Measurements from ENCODE around the gene DHX34.
"Not testable (repeated sequence)": the region's sequence is repeated elsewhere in the genome, so short reads cannot be mapped to it uniquely, and the experiment has no call there.

Gene DHX34, protein sequence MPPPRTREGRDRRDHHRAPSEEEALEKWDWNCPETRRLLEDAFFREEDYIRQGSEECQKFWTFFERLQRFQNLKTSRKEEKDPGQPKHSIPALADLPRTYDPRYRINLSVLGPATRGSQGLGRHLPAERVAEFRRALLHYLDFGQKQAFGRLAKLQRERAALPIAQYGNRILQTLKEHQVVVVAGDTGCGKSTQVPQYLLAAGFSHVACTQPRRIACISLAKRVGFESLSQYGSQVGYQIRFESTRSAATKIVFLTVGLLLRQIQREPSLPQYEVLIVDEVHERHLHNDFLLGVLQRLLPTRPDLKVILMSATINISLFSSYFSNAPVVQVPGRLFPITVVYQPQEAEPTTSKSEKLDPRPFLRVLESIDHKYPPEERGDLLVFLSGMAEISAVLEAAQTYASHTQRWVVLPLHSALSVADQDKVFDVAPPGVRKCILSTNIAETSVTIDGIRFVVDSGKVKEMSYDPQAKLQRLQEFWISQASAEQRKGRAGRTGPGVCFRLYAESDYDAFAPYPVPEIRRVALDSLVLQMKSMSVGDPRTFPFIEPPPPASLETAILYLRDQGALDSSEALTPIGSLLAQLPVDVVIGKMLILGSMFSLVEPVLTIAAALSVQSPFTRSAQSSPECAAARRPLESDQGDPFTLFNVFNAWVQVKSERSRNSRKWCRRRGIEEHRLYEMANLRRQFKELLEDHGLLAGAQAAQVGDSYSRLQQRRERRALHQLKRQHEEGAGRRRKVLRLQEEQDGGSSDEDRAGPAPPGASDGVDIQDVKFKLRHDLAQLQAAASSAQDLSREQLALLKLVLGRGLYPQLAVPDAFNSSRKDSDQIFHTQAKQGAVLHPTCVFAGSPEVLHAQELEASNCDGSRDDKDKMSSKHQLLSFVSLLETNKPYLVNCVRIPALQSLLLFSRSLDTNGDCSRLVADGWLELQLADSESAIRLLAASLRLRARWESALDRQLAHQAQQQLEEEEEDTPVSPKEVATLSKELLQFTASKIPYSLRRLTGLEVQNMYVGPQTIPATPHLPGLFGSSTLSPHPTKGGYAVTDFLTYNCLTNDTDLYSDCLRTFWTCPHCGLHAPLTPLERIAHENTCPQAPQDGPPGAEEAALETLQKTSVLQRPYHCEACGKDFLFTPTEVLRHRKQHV

DNA sequence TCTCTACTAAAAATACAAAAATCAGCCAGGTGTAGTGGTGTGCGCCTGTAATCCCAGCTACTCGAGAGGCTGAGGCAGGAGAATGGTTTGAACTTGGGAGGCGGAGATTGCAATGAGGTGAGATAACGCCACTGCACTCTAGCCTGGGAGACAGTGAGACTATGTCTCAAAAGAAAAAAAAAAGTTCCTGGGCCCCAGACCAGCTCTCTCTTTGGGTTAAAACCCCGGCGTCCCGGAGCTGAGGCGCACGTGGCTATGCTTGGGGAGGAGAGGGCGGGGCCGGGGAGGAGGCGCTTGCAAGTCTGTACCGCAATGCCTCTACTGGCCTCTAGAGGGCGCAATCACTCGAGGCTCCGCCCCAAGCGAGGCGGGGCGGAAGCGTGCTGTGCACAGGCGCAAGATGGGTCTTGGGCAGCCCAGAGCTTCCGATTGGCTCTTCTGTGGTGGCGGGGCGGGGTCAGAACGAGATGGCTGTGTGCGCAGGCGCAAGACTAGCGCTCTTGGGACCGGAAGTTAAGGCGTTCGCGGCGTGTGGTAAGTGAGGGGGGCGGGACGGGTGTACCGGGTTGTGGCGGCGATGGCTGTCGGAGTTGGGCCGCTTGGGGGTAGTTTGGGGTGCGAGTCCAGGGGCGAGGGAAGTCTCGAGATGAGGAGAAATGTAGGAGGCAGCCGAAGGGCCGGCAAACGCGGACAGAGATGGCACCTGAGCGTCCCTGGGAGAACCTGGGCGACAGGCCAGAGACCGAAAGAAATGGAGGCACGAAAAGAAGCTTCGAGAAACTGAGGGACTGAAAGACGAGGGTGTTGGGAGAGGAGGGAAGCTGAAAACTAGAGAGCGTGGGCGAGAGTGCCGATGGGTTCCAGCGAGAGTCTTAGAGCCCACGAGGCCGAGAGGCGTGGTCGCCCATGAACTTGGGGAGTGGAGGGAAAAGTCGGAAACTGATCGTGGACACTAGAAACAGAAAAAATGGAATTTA is at the start of gene DHX34:
DHX34 (plus strand) TSS at position 497 of the 977 bp plus-strand sequence. CDS start 3,716 bp downstream, outside the sequence.
- DNase-seq = peak; percentile 100

DNA sequence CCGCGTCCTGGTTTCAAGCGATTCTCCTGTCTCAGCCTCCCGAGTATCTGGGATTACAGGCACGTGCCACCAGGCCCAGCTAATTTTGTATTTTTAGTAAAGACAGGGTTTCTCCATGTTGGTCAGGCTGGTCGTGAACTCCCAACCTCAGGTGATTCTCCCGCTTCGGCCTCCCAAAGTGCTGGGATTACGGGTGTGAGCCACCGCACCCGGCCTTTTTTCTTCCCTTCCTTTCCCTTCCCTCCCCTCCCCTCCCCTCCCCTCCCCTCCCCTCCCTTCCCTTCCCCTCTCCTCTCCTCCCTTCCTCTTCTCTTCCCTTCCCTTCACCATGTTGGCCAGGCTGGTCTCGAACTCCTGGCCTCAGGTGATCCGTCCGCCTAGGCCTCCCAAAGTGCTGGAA is 48.2 kb upstream of the DHX34 start:
- DNase-seq = not testable (repeated sequence)

DNA sequence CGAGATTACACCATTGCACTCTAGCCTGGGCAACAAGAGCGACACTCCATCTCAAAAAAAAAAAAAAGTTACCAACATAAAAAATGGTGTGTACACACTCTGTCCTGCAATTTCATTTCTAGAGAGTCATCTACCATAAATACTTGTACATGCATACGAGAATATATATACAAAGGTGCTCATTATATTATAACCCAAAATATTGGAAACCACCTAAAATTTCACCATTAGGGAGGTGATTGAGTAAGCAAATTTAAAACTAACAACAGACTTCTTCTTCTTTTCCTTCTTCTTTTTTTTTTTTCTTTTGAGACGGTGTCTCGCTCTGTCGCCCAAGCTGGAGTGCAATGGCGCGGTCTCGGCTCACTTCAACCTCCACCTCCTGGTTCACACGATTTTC is 46.9 kb upstream of the DHX34 start:
- no peak for DNase-seq

DNA sequence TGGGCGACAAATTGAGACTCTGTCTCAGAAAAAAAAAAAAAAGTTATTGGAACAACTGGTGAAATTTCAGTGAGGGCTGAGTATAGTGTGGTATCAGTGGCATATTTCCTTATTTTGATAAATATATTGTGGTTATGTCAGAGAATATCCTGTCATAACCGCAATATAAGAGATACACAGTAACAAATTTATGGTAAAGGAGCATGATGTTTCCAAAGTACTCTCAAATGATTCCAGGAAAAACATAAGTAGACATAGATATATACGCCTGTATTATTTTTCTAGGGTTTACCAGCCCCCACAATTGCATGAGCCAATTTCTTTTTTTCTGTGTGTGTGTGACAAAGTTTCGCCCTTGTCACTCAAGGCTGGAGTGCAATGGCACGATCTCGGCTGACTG is 45.1 kb upstream of the DHX34 start:
- DNase-seq = no peak

DNA sequence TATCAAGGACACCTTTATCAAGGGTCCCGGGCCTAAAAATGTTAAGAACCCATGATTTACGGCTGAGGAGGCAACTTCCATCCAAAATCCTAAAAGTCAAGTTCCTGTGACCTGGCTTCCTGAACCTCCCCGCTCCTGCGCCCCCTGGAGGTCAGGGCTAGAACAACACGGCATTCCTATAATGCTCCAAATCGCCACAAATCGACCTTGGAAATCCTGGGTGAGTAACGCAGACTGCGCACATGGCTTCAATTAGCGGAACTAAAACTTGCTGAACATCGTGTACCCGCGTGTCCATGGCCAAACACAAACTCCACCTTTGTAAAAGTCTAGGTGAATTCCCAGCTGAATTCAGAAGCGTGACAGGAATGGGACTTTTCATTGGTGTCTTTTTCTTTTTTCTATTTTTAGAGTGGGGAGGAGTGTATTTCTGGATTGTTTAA is 43.8 kb upstream of the DHX34 start:
- DNase-seq = peak; percentile 34

DNA sequence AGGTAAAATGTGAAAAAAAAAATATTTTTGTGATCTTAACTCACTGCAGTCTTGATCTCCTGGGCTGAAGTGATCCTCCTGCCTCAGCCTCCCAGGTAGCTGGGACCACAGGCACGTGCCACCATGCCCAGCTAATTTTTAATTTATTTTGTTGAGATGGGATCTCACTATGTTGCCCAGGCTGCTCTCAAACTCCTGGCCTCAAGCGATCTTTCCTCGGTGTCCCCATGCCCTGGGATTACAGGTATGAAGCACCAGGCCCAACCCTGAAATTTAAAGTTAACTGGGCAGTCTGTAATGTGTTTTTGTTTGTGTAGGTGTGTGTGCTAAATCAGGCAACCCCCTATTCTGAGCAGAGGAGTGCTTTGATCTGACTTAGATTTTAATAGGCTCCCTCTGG is 42.8 kb upstream of the DHX34 start:
- no peak for DNase-seq

DNA sequence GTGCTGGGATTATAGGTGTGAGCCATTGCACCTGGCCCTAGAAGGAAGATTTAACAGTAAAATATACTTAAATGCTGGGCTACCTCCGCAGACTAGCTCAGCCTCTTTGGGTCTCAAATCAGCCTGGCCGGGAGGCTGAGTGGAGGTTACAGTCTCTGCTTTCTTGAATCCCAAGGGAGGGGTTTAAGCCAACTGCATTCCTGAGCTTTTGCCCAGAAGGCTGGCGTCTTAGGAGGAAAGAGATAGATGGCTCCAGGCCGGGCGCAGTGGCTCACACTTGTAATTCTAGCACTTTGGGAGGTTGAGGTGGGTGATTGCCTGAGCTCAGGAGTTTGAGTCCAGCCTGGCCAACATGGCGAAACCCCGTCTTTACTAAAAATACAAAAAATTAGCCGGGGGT is 40.1 kb upstream of the DHX34 start:
- DNase-seq = no peak

DNA sequence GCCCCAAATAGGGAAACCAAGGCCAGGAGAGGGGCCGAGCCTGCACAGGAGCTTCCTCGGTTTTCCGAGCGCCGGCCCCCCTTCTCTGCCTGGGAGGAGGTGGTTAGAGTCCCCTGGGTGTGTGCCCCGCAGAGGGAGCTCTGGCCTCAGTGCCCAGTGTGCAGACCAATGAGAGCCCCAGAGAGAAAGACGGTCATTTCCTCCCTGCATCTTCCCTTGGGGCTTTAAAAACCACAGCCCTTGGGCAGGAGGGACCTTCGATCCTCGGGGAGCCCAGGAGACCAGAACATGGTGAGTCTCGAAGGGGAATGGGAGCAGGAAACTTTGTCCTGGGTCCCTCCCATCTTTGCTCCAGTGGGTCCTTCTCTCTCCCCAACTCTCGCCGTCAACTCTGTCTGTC is 39.5 kb upstream of the DHX34 start, which contains the start of gene C5AR1:
C5AR1 (plus strand) TSS at position 254 of the 400 bp plus-strand sequence; CDS start at position 289, 35 bp downstream.
- no peak for DNase-seq

DNA sequence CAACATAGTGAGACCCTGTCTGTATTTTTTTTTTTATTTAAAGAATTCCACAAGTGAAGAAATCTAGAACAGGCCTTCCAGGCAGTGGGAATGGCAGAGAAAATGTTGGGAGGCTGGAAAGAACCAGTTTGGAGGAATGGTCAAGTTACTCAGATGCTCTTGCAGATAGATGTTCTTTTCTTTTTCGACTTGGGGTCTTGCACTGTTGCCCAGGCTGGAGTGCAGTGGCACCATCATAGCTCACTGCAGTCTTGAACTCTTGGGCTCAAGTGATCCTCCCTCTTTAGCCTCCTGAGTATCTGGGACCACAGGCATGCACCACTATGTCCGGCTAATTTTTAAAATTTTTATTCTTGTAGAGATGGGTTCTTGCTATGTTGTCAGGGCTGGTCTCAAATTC is 38.8 kb upstream of the DHX34 start:
- DNase-seq = no peak

DNA sequence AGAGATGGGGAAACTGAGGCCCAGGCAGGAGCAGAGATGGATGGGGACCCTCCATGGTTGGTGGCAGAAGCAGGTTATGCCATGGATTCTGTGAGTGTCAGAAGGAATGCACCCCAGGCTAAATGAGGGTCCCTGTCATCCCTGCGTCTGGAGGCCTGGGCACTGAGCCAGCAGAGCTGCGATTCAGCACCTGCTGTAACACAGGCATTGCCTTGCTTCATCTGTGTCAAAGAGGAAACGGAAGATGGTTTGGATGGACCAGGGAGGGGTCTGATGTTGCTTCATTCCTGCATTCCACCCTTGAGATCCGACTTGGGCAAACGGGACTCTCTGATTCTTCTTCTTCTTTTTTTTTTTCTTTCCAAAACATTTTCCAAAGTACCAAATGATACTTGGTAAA is 38.3 kb upstream of the DHX34 start:
- no peak for DNase-seq

DNA sequence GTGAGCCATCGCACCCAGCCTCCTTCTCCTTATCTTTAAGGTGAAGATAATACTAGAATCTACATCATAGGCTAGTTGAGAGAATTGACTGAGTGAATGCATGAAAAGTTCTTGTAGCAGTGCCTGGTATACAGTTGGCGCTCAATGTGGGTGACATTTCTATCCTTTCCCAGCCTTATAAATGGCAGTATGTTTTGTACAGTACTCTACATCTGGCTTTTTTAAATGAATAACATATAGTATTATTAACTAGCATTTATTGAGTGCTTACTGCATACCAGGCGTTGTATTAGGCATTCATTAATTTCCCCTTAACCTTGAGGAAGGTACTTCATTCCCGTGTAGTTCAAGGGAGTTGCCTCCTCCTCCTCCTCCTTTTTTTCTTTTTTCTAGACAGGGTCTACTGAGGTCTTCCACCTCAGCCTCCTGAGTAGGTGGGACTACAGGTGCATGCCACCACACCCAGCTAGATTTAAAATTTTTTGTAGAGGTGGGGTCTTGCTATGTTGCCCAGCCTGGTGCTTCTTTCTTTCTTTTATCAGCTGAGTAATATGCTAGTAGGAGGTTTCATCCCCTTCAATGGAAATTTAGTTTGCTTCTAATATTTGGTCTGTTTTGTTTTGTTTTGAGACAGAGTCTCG is 36.6 kb upstream of the DHX34 start:
- no peak for DNase-seq

DNA sequence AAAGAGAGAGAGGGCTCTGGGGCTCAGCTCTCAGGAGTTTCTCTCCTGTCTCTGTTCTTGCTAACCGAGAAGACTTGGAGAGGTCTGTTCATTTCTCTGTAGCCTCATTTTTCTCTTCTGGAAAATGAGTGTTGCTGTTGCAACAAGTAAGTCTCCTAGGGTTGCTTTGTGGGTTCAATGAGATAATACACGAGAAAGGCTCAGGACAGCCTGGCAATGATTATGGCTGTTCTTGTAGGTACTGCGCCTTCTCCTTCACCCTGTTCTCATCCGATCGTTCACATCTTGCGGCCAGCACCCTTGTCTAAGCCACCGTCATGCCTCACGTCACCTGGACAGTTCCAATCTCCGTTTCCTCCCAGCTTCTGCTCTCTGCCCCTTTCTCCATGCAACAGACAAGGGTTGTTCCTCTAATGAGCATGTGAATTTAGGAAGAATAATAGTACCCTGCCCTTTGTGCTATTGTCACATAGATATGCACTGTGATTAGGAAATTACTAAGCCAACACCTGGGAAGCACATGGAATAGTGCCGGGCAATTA is 35.3 kb upstream of the DHX34 start:
- no peak for DNase-seq

DNA sequence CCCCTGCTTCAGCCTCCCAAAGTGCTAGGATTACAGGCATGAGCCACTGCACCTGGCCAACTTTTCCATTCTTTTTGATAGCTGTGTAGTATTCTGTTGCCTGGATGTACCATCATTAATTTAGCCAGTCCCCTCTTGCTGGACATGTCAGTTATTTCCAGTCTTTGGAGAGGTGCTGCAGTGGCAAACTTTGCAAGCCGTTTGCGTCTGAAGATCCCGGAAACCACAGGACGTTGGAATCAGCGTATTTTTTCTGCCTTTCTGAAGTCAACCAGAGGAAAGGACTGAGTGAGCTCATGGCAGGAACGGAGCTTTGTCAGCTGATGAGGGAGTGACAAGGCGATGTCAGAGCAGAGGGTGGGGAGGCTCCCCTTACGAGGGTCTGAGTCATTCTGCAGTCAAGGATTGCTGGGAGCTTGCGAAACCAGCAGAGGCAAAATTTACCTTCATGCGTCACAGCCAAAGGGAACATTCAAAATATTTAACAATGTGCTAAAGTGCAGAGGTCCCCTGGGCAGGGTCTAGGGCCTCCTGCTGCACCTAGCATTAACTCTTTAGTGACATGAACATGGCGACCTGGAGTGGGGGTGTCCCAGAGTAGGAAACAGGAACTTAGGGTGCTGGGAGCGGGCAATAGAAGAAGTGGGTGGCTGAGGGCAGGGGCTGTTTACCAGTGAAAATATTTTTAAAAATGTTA is 33.8 kb upstream of the DHX34 start:
- peak; percentile 30 for DNase-seq

DNA sequence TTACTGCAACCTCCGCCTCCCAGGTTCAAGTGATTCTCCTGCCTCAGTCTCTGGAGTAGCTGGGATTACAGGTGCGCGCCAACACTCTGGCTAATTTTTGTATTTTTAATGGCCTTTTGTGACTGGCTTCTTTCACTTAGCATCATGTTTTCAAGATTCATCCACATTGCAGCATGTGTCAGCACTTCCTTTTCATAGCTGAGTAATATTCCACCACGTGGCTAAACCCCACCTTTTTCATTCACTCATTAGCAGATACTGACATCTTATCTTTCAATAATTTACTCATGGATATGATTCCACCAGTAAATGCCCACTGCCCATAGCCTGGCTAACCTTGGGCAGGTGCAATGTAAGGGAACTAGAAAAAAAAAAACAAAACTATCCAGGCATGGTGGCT is 32.6 kb upstream of the DHX34 start:
- no peak for DNase-seq

DNA sequence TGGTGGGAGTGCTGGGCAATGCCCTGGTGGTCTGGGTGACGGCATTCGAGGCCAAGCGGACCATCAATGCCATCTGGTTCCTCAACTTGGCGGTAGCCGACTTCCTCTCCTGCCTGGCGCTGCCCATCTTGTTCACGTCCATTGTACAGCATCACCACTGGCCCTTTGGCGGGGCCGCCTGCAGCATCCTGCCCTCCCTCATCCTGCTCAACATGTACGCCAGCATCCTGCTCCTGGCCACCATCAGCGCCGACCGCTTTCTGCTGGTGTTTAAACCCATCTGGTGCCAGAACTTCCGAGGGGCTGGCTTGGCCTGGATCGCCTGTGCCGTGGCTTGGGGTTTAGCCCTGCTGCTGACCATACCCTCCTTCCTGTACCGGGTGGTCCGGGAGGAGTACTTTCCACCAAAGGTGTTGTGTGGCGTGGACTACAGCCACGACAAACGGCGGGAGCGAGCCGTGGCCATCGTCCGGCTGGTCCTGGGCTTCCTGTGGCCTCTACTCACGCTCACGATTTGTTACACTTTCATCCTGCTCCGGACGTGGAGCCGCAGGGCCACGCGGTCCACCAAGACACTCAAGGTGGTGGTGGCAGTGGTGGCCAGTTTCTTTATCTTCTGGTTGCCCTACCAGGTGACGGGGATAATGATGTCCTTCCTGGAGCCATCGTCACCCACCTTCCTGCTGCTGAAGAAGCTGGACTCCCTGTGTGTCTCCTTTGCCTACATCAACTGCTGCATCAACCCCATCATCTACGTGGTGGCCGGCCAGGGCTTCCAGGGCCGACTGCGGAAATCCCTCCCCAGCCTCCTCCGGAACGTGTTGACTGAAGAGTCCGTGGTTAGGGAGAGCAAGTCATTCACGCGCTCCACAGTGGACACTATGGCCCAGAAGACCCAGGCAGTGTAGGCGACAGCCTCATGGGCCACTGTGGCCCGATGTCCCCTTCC is 28.9 kb upstream of the DHX34 start:
- DNase-seq = no peak

DNA sequence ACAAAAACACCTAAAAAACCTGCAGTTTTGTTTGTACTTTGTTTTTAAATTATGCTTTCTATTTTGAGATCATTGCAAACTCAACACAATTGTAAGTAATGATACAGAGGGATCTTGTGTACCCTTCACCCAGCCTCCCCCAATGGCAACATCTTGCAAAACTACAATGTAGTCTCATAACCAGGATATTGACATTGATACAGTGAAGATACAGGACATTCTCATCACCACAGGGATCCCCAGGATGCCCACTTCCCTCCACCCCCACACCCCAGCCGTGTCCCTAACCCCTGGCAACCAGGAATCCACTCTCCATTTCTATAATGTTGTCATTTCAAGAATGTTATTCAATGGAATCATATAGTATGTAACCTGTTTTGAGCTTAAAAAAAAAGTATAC is 27.5 kb upstream of the DHX34 start:
- DNase-seq = no peak

DNA sequence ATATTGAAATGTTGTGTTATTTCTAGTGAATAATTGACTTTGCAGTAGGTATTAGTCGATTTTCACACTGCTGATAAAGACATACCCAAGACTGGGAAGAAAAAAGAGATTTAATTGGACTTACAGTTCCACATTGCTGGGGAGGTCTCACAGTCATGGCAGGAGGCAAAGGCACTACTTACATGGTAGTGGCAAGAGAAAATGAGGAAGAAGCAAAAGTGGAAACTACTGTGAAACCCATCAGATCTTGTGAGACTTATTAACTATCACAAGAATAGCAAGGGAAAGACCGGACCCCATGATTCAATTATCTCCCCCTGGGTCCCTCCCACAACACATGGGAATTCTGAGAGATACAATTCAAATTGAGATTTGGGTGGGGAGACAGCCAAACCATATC is 27.1 kb upstream of the DHX34 start:
- no peak for DNase-seq

DNA sequence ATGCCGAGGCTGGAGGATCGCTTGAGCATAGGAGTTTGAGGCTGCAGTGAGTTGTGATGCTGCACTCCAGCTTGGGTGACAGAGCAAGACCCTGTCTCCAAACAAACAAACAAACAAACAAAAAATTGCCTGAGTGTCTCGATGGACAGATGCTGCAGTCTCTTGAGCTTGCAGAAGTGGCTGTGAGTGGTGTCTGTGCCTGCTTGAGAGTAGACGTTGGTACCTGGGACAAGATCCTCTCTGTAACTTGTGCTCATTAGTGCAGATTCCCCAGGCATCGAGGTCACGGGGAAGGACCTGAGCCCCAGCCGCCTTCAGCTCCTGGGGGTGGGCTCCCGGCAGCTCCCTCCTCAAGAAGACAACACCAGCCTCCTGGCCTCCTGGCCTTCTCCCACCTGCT is 25.7 kb upstream of the DHX34 start:
- DNase-seq = no peak

DNA sequence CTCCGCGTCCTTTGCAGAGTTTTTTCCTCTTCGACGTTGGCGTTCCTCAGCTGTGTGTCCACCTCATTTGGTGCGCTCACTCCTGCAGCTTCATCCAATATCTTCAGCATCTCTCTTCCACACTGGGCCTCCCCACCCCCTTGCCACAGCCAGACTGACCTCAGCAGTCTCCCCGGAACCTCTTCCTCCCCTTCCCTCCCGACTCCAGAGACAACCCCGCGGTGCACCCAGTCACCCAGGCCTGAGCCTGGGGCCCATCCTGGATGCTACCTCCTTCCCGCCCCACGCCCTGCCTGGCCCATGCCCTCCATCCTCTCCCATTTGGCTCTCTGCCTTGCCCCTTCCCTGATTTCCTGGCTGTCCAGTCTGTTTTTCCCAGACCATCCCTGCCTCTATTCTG is 25.2 kb upstream of the DHX34 start:
- no peak for DNase-seq

All from activated CD4-positive, alpha-beta T cell treated with anti-CD3 and anti-CD28 coated beads, Interleukin-2, amount 50 U/mL, for 16 hours (primary cell).